Neural progenitor cell (in vitro differentiated cells): ENCODE measurements around the gene ATIC. TPM values are rescaled to one million over a fixed set of nuclear protein-coding genes. Genes with fewer than 3 reads are reported as not detected.

ENCODE experiments used
- DNase-seq: peaks from one replicate; pipeline ENCODE4 v3.0.0-alpha.2; 2016; ENCODE audit warnings: low spot score
- H2AFZ ChIP-seq: fragments of 200-600 bp; sonication (generic); replicated peaks from 2 replicates; pipeline ENCODE4 v1.6.1; 2016; ENCODE audit warnings: antibody characterized with exemption
- H3F3A ChIP-seq: fragments of 200-600 bp; sonication (generic); 2 replicates; pipeline ENCODE4 v1.6.1; 2016; ENCODE audit warnings: antibody characterized with exemption, low read depth
- H3K27ac ChIP-seq: fragments of 200-600 bp; sonication (generic); 2 replicates; pipeline ENCODE4 v1.5.1; 2016; ENCODE audit warnings: mild to moderate bottlenecking
- H3K27me3 ChIP-seq: fragments of 200-600 bp; sonication (generic); 2 replicates; pipeline ENCODE4 v1.6.1; 2016; ENCODE audit warnings: mild to moderate bottlenecking, moderate library complexity
- H3K36me3 ChIP-seq: fragments of 200-600 bp; sonication (generic); 2 replicates; pipeline ENCODE4 v1.5.1; 2016
- H3K4me1 ChIP-seq: fragments of 200-600 bp; sonication (generic); 2 replicates; pipeline ENCODE4 v1.6.1; 2016; ENCODE audit warnings: mixed run types
- H3K4me2 ChIP-seq: fragments of 200-600 bp; sonication (generic); 2 replicates; pipeline ENCODE4 v1.6.1; 2016
- H3K4me3 ChIP-seq: fragments of 200-600 bp; sonication (generic); 2 replicates; pipeline ENCODE4 v1.5.1; 2016
- H3K79me2 ChIP-seq: fragments of 200-600 bp; sonication (generic); 2 replicates; pipeline ENCODE4 v1.6.1; 2016; ENCODE audit warnings: low read depth
- H3K9ac ChIP-seq: fragments of 200-600 bp; sonication (generic); 2 replicates; pipeline ENCODE4 v1.6.1; 2016
- H3K9me3 ChIP-seq: fragments of 200-600 bp; sonication (generic); 2 replicates; pipeline ENCODE4 v1.5.1; 2016; ENCODE audit warnings: low read depth
- H4K20me1 ChIP-seq: fragments of 200-600 bp; sonication (generic); 2 replicates; pipeline ENCODE4 v1.6.1; 2016; ENCODE audit warnings: low read depth
- H3K27ac Mint-ChIP-seq: 3 replicates; pipeline ENCODE4 v1.8.0; 2021; ENCODE audit warnings: mixed read lengths
- H3K27me3 Mint-ChIP-seq: 2 replicates; pipeline ENCODE4 v1.8.0; 2022; ENCODE audit warnings: low read depth, mild to moderate bottlenecking, inconsistent platforms, moderate library complexity, mixed read lengths; ENCODE audit not compliant: insufficient read depth
- H3K36me3 Mint-ChIP-seq: 3 replicates; pipeline ENCODE4 v1.8.0; 2021; ENCODE audit warnings: mixed read lengths
- H3K4me1 Mint-ChIP-seq: 3 replicates; pipeline ENCODE4 v1.8.0; 2021; ENCODE audit warnings: mixed read lengths
- H3K4me3 Mint-ChIP-seq: 3 replicates; pipeline ENCODE4 v1.8.0; 2021; ENCODE audit warnings: mild to moderate bottlenecking, moderate library complexity, mixed read lengths
- H3K9me3 Mint-ChIP-seq: 3 replicates; pipeline ENCODE4 v1.8.0; 2020; ENCODE audit warnings: mixed read lengths
- EZH2 ChIP-seq: fragments of 200-600 bp; sonication (generic); IDR thresholded peaks from 2 replicates; pipeline ENCODE4 v1.6.1; 2017; ENCODE audit warnings: antibody characterized with exemption, mild to moderate bottlenecking, moderate library complexity
- EZH2phosphoT487 ChIP-seq: fragments of 200-600 bp; sonication (generic); IDR thresholded peaks from 2 replicates; pipeline ENCODE4 v1.6.1; 2017; ENCODE audit warnings: antibody characterized with exemption
- total RNA-seq: library from RNA; depleted of rRNA; stranded (reverse); fragments of >200 nt; gene quantifications from 2 replicates; pipeline ENCODE4 v1.2.3, GENCODE V29; 2015; ENCODE audit warnings: low replicate concordance
- TF ChIP-seq, protein P1 (sequence below): fragments of 200-600 bp; sonication (generic); IDR thresholded peaks from 2 replicates; pipeline ENCODE4 v1.5.1; 2017; ENCODE audit warnings: antibody characterized with exemption, mild to moderate bottlenecking

The ATIC gene
- total RNA-seq, 1 donor from 2014 or later, result 43.2 TPM

DNA sequence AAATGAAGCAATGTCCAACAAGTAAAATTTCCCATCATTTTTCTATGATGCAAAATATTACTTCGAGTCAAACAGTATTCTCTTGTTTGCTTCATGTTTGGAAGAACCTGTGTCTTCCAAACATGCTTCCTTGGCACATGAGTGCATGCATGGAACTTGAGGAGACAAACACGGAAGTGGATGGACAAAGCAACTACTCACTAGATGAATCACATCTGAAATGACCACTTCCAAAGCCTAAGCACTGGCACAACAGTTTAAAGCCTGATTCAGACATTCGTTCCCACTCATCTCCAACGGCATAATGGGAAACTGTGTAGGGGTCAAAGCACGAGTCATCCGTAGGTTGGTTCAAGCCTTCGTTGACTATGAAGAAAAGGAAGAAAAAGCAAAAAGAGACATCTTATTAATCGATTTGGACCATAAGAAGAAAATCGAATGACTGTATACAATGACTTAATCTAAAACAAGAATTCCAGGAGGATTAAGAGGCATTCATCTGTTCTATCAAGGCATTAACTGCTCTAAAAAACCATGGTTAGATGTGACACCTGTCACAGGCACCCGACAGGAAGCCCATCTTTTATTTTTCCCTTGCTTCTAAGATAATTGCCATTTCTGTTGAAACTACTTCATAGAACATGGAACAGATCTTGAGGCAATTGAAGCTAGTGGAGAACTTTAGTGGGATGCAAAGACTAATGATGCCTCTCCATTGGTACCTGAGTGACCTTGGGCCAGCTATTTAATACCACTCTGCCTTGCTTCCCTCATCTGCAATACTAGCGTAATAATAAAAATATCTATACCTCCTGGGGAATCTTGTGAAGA, 56.0 kb downstream of the ATIC start:
- no peak for DNase-seq
- no peak overlapping the region for H3K4me2 ChIP-seq
- H2AFZ ChIP-seq, result no peak overlapping the region
- no peak overlapping the region for H3K9ac ChIP-seq
- Mint-ChIP-seq H3K27me3 (no peaks in the 10 kb centered on the region), H3K4me3 (no peak overlapping the region), H3K36me3 (peaks cover 42% of the 10 kb centered on the region), H3K4me1 (no peaks in the 10 kb centered on the region), H3K9me3 (no peaks in the 10 kb centered on the region), H3K27ac (no peak overlapping the region)
- no peaks in the 10 kb centered on the region for H3K36me3 ChIP-seq
- H3K4me1 ChIP-seq, result no peaks in the 10 kb centered on the region
- H3K27me3 ChIP-seq, result no peaks in the 10 kb centered on the region
- H4K20me1 ChIP-seq, result no peaks in the 10 kb centered on the region
- no peak overlapping the region for H3K4me3 ChIP-seq
- TF ChIP-seq EZH2 (no peak), EZH2phosphoT487 (no peak)
- TF ChIP-seq, protein P1, sequence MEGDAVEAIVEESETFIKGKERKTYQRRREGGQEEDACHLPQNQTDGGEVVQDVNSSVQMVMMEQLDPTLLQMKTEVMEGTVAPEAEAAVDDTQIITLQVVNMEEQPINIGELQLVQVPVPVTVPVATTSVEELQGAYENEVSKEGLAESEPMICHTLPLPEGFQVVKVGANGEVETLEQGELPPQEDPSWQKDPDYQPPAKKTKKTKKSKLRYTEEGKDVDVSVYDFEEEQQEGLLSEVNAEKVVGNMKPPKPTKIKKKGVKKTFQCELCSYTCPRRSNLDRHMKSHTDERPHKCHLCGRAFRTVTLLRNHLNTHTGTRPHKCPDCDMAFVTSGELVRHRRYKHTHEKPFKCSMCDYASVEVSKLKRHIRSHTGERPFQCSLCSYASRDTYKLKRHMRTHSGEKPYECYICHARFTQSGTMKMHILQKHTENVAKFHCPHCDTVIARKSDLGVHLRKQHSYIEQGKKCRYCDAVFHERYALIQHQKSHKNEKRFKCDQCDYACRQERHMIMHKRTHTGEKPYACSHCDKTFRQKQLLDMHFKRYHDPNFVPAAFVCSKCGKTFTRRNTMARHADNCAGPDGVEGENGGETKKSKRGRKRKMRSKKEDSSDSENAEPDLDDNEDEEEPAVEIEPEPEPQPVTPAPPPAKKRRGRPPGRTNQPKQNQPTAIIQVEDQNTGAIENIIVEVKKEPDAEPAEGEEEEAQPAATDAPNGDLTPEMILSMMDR, result no peak
- H3K9me3 ChIP-seq, result no peaks in the 10 kb centered on the region
- H3K27ac ChIP-seq, result no peak overlapping the region
- H3K79me2 ChIP-seq, result no peaks in the 10 kb centered on the region
- no peaks in the 10 kb centered on the region for H3F3A ChIP-seq

DNA sequence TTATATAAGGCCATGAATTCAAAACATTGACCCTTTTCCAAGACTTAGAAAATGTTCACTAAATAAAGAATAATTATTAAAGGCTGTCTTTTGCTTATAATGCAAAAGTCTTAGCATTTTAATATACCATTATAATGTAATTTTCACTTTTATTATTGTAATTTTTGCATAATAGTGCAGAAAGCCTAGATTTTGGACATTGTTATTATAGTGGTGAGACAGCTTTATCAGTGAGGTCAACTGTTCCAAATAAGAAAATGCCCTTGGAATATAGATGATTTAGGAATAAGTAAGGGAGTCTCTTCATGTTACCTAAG, 56.6 kb downstream of the ATIC start:
- Histone ChIP-seq H3K27me3 (no peaks in the 10 kb centered on the region), H3K79me2 (no peaks in the 10 kb centered on the region), H3K4me3 (no peak overlapping the region), H3K27ac (no peak overlapping the region), H2AFZ (no peak overlapping the region), H4K20me1 (no peaks in the 10 kb centered on the region), H3K4me2 (no peak overlapping the region), H3K4me1 (no peaks in the 10 kb centered on the region), H3K9me3 (no peaks in the 10 kb centered on the region), H3K36me3 (no peaks in the 10 kb centered on the region), H3F3A (no peaks in the 10 kb centered on the region), H3K9ac (no peak overlapping the region)
- no peaks in the 10 kb centered on the region for H3K27me3 Mint-ChIP-seq
- H3K4me1 Mint-ChIP-seq, result no peaks in the 10 kb centered on the region
- H3K27ac Mint-ChIP-seq, result no peak overlapping the region
- no peak for DNase-seq
- H3K4me3 Mint-ChIP-seq, result no peak overlapping the region
- peaks cover 37% of the 10 kb centered on the region for H3K36me3 Mint-ChIP-seq
- TF ChIP-seq EZH2 (no peak), EZH2phosphoT487 (no peak)
- TF ChIP-seq, protein P1, result no peak
- H3K9me3 Mint-ChIP-seq, result no peaks in the 10 kb centered on the region

DNA sequence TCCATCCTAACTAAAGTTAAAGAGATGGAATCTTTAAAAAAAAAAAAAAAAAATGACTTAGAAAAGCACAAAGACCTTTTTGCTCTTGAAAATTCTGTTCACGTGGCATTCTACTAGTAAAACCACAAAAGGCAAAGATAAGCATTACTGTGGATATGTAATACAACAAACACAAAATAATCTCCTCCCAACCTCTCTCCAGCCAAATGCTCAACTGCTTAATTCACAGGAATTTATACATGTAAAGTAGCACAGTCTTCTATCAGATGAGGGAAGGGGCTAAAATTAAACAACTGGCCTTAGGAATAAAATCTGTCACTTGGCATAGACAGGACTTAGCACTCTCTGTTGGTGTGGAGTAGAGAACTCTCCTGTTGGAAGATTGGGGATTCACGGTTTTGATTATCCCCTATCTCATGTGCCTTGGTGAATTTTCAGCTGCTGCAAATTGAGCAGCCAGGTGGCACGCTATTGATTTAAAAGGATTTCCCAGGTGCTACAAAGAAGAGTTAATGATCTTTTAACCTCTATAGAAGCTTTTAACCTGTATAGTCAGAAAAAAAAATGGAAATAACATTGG, 57.4 kb downstream of the ATIC start:
- H4K20me1 ChIP-seq, result no peaks in the 10 kb centered on the region
- H3K27me3 ChIP-seq, result no peaks in the 10 kb centered on the region
- no peak overlapping the region for H3K4me3 ChIP-seq
- no peak overlapping the region for H3K9ac ChIP-seq
- Mint-ChIP-seq H3K4me1 (no peaks in the 10 kb centered on the region), H3K36me3 (peaks cover 35% of the 10 kb centered on the region), H3K27me3 (no peaks in the 10 kb centered on the region), H3K4me3 (no peak overlapping the region), H3K27ac (no peak overlapping the region), H3K9me3 (no peaks in the 10 kb centered on the region)
- TF ChIP-seq EZH2, result no peak
- TF ChIP-seq, protein P1, result no peak
- TF ChIP-seq EZH2phosphoT487, result no peak
- H3K4me2 ChIP-seq, result no peak overlapping the region
- no peak overlapping the region for H3K27ac ChIP-seq
- no peak for DNase-seq
- H3K9me3 ChIP-seq, result no peaks in the 10 kb centered on the region
- no peaks in the 10 kb centered on the region for H3K36me3 ChIP-seq
- H3F3A ChIP-seq, result no peaks in the 10 kb centered on the region
- H3K79me2 ChIP-seq, result no peaks in the 10 kb centered on the region
- H3K4me1 ChIP-seq, result no peaks in the 10 kb centered on the region
- no peak overlapping the region for H2AFZ ChIP-seq
